ENCODE results near the gene LONP2. TPM values are rescaled to one million over a fixed set of nuclear protein-coding genes. Genes with fewer than 3 reads are reported as not detected.

Gene LONP2
- total and polyA plus RNA-seq, 2 of the 13 experiments (the other 11 are each of a cell fraction or from before 2014, with no cell fraction given), result 39.2 to 63.3 TPM

DNA sequence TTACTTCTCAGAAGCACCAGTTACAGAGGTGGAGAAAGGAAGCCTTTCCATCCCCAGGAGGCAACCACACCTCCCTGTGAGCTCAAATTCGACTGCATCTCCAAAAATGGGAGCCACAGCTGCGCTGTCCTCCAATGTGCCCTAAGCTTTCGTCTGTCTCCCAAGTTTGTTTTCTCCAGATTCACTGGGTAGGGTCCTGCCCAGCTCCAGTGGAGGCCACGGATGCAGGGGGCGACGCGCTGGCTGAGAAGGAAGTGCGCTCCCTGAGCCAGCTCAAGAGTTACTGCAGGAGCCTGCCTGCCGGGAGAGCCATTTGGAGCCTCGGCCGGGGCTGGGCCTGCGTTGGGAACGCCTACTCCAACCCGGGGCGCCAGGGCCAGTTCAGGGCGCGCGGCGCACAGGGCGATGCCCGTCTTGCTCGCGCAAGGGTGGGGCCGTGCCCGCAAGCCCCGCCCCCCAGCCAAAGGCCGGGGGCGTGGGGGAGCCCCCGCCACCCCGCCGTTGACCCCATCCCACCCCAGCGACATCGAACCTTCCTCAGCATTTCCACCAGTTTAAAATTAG lies 121.6 kb downstream of the LONP2 start (continued):
- TF ChIP-seq ZNF441 (CRISPR knock-in tag; IDR thresholded peaks at IDR 0.05; ENCODE audit: borderline replicate concordance) (peak; percentile 30; the same call in 1 of the 2 replicates), ZNF83 (CRISPR knock-in tag; IDR thresholded peaks at IDR 0.05; ENCODE audit: borderline replicate concordance) (0 out of 2 replicates have a peak, but pooled peaks have one; percentile 37), ZNF737 (CRISPR knock-in tag; IDR thresholded peaks at IDR 0.05; ENCODE audit: borderline replicate concordance) (no peak; the same call in 1 of the 2 replicates), ZNF724P (CRISPR knock-in tag; IDR thresholded peaks at IDR 0.05; ENCODE audit: borderline replicate concordance) (no peak), ZNF660 (CRISPR knock-in tag; IDR thresholded peaks at IDR 0.05; ENCODE audit: borderline replicate concordance, low read depth) (no peak), ARID2 (CRISPR knock-in tag; IDR thresholded peaks at IDR 0.05; ENCODE audit: borderline replicate concordance) (no peak), ZSCAN31 (CRISPR knock-in tag; IDR thresholded peaks at IDR 0.05; ENCODE audit: low read depth) (peak; percentile 80; the same call in 1 of the 2 replicates), ETV5 (CRISPR knock-in tag; IDR thresholded peaks at IDR 0.05; ENCODE audit: borderline replicate concordance) (peak; percentile 9), HOXA3 (CRISPR knock-in tag; IDR thresholded peaks at IDR 0.05) (peak; percentile 71), ZNF205 (CRISPR knock-in tag; IDR thresholded peaks at IDR 0.05) (peak; percentile 49; the same call in 1 of the 2 replicates), ZNF326 (CRISPR knock-in tag; IDR thresholded peaks at IDR 0.05; ENCODE audit: borderline replicate concordance) (no peak), CEBPB (IDR thresholded peaks at IDR 0.05; ENCODE audit: borderline replicate concordance, low read depth, low read length) (no peak), MYC (CRISPR knock-in tag; IDR thresholded peaks at IDR 0.05; ENCODE audit: borderline replicate concordance) (peak; percentile 71; the same call in 1 of the 2 replicates), ARNTL (CRISPR knock-in tag; IDR thresholded peaks at IDR 0.05) (no peak; the same call in 1 of the 2 replicates), GABPA (IDR thresholded peaks at IDR 0.05; ENCODE audit: low read depth, low read length) (no peak), GABPA (CRISPR knock-in tag; IDR thresholded peaks at IDR 0.05; ENCODE audit: low read depth) (no peak), BORCS8-MEF2B (CRISPR knock-in tag; IDR thresholded peaks at IDR 0.05) (peak; percentile 57)
- TF ChIP-seq, protein P1, sequence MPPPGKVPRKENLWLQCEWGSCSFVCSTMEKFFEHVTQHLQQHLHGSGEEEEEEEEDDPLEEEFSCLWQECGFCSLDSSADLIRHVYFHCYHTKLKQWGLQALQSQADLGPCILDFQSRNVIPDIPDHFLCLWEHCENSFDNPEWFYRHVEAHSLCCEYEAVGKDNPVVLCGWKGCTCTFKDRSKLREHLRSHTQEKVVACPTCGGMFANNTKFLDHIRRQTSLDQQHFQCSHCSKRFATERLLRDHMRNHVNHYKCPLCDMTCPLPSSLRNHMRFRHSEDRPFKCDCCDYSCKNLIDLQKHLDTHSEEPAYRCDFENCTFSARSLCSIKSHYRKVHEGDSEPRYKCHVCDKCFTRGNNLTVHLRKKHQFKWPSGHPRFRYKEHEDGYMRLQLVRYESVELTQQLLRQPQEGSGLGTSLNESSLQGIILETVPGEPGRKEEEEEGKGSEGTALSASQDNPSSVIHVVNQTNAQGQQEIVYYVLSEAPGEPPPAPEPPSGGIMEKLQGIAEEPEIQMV (CRISPR knock-in tag; IDR thresholded peaks at IDR 0.05; ENCODE audit: low read depth), result no peak; the same call in 1 of the 2 replicates
- TF ChIP-seq, protein P2, sequence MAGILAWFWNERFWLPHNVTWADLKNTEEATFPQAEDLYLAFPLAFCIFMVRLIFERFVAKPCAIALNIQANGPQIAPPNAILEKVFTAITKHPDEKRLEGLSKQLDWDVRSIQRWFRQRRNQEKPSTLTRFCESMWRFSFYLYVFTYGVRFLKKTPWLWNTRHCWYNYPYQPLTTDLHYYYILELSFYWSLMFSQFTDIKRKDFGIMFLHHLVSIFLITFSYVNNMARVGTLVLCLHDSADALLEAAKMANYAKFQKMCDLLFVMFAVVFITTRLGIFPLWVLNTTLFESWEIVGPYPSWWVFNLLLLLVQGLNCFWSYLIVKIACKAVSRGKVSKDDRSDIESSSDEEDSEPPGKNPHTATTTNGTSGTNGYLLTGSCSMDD (CRISPR knock-in tag; IDR thresholded peaks at IDR 0.05), result no peak
- TF ChIP-seq, protein P3, sequence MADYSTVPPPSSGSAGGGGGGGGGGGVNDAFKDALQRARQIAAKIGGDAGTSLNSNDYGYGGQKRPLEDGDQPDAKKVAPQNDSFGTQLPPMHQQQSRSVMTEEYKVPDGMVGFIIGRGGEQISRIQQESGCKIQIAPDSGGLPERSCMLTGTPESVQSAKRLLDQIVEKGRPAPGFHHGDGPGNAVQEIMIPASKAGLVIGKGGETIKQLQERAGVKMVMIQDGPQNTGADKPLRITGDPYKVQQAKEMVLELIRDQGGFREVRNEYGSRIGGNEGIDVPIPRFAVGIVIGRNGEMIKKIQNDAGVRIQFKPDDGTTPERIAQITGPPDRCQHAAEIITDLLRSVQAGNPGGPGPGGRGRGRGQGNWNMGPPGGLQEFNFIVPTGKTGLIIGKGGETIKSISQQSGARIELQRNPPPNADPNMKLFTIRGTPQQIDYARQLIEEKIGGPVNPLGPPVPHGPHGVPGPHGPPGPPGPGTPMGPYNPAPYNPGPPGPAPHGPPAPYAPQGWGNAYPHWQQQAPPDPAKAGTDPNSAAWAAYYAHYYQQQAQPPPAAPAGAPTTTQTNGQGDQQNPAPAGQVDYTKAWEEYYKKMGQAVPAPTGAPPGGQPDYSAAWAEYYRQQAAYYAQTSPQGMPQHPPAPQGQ (CRISPR knock-in tag; IDR thresholded peaks at IDR 0.05; ENCODE audit: borderline replicate concordance), result no peak
- TF ChIP-seq, protein P4, sequence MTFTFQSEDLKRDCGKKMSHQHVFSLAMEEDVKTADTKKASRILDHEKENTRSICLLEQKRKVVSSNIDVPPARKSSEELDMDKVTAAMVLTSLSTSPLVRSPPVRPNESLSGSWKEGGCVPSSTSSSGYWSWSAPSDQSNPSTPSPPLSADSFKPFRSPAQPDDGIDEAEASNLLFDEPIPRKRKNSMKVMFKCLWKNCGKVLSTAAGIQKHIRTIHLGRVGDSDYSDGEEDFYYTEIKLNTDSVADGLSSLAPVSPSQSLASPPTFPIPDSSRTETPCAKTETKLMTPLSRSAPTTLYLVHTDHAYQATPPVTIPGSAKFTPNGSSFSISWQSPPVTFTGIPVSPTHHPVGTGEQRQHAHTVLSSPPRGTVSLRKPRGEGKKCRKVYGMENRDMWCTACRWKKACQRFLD (CRISPR knock-in tag; IDR thresholded peaks at IDR 0.05; ENCODE audit: borderline replicate concordance), result no peak
- TF ChIP-seq, protein P5, sequence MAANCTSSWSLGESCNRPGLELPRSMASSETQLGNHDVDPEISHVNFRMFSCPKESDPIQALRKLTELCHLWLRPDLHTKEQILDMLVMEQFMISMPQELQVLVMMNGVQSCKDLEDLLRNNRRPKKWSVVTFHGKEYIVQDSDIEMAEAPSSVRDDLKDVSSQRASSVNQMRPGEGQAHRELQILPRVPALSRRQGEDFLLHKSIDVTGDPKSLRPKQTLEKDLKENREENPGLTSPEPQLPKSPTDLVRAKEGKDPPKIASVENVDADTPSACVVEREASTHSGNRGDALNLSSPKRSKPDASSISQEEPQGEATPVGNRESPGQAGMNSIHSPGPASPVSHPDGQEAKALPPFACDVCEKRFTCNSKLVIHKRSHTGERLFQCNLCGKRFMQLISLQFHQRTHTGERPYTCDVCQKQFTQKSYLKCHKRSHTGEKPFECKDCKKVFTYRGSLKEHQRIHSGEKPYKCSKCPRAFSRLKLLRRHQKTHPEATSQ (CRISPR knock-in tag; IDR thresholded peaks at IDR 0.05; ENCODE audit: borderline replicate concordance), result no peak
